D721Med (cell line): ENCODE results near the gene RUNX2.

Experiments
- DNase-seq: peaks from one replicate; pipeline ENCODE4 v3.0.0; 2011; ENCODE audit warnings: low spot score; ENCODE audit not compliant: insufficient read length
- FAIRE-seq: peaks from 2 replicates; lab custom pipeline; 2011; peaks lifted over from hg19 to GRCh38; lab: Jason Lieb, UNC
- TF ChIP-seq, protein P1 (sequence below): IDR thresholded peaks from 2 replicates; pipeline ENCODE4 v1.5.1; 2012; ENCODE audit warnings: mild to moderate bottlenecking, control low read depth; ENCODE audit not compliant: insufficient read depth; ENCODE audit errors: missing control alignments

Gene RUNX2

DNA sequence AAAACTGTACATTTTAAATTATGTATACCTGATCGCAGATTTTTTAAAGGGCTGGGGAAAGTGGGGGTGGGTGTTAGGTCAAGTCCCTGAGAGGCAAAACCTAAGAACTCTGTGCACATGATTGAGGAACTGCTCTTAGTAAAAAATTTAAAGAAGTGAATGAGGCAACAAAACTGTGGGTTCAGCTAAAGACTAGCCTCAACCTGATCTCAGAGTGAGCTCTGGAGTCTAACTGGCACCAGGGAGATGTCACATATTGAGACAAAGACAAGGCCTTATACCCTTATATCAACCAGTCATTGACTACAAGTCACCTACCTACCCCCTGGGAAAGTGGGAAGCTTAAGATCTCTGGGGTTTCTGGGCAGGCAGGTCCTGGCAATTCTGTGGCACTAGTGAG is 27.4 kb upstream of the RUNX2 start:
- FAIRE-seq (no peak), DNase-seq (no peak)
- TF ChIP-seq, protein P1, sequence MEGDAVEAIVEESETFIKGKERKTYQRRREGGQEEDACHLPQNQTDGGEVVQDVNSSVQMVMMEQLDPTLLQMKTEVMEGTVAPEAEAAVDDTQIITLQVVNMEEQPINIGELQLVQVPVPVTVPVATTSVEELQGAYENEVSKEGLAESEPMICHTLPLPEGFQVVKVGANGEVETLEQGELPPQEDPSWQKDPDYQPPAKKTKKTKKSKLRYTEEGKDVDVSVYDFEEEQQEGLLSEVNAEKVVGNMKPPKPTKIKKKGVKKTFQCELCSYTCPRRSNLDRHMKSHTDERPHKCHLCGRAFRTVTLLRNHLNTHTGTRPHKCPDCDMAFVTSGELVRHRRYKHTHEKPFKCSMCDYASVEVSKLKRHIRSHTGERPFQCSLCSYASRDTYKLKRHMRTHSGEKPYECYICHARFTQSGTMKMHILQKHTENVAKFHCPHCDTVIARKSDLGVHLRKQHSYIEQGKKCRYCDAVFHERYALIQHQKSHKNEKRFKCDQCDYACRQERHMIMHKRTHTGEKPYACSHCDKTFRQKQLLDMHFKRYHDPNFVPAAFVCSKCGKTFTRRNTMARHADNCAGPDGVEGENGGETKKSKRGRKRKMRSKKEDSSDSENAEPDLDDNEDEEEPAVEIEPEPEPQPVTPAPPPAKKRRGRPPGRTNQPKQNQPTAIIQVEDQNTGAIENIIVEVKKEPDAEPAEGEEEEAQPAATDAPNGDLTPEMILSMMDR = no peak

DNA sequence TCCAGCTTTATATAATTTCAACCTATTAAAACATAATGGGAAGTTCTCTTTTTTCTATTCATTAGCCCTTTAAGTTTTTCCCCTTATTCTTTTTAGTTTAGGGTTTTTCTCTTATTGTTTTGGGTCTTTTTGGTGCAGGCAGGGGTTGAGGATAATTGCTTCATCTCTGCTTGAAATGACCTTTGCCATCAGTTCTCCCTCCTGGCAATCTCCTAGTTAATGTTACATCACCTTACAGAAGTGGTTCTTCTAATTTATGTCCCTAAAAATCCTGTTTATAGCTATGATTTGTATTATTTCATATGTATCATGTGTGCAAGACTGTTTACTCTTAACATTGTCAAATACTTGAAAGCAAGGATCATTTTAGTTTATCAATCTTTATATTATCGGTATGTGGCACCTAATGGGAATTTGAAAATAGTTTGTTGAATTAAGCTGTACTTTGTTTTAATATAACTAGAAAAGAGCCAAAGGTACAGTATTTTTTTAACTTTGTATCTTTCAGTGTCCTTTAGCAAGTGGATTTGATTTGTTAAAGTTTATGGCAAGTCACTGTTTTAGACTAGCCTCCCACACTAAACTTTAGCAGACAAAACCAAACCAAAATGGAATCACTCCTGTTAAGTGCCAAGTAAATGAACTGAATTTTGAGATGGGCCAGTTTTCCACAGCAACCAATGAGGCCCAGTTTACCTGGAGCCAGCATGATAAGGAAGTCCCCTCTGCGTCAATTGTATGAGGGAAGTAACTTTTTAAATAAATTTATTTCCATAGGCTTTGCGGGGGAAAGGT is 26.6 kb upstream of the RUNX2 start:
- FAIRE-seq (no peak), DNase-seq (no peak)
- TF ChIP-seq, protein P1 = no peak

DNA sequence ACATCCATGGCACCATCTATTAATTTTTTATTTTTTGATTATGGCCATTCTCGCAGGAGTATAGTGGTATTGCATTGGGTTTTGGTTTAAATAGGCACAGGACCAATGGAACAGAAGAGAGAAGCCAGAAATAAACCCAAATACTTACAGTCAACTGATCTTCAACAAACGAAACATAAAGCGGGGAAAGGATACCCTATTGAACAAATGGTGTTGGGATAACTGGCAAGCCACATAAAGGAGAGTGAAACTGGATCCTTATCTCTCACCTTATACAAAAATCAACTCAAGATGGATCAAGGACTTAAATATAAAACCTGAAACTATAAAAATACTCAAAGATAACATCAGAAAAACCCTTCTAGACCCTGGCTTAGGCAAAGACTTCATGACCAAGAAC is 25.3 kb upstream of the RUNX2 start:
- DNase-seq (no peak), FAIRE-seq (no peak)
- TF ChIP-seq, protein P1 = no peak

DNA sequence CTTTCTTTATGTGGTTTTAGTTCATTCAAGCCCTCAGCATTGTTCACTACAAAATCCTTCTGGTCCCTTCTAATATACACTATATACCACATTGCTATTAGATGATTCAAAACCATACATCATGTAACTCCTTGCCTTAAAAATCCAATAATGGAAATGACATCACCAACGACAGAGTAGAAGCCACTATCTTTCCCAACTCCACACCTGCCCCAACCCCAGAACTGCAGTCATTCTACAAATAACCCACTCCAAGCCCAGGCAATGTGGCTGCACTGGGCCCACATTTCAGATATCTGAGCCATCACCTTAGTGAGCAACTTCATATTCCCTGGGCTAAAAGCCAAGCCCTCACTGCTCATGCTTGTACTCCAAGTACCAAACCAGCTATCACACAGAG is 22.6 kb upstream of the RUNX2 start:
- DNase-seq (no peak), FAIRE-seq (no peak)
- TF ChIP-seq, protein P1 = no peak

DNA sequence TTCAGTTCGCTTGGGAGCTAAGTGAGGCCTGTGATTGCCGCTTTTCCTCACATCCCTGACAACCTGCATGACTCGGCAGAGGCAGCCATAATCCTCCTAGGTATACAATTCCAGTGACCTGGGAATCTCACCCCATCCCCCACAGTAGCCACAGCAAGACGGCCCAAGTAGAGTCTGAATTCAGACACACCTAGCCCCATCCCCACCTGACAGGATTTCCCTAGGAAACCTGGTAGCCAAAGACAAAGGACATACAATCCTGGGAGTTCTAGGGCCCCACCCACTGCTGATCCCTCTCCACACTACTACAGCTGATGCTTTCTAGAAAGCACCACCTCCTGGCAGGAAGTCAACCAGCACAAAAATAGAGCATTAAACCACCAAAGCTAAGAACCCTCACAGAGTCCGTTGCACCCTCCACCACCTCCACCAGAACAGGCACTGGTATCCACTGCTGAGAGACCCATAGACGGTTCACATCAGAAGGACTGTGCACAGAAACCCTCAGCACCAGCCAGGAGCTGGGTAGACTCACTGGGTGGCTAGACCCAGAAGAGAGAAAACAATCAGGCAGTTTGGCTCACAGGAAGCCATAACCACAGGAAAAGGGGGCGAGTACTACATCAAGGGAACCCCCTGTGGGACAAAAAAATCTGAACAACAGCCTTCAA is 17.9 kb upstream of the RUNX2 start:
- no peak for DNase-seq
- no peak for FAIRE-seq
- TF ChIP-seq, protein P1 = no peak

DNA sequence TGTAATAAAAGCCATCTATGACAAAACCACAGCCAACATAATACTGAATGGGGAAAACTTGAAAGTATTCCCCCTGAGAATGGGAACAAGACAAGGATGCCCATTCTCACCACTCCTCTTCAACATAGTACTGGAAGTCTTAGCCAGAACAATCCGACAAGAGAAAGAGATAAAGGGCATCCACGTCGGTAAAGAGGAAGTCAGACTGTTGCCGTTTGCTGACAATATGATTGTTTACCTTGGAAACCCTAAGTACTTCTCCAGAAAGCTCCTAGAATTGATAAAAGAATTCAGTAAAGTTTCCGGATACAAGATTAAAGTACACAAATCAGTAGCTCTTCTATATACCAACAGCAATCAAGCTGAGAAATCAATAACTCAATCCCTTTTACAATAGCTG is 14.0 kb upstream of the RUNX2 start:
- DNase-seq = no peak
- no peak for FAIRE-seq

More for the DNA sequence above, 14.0 kb upstream of the RUNX2 start:
- TF ChIP-seq, protein P1 = no peak
